ENCODE data around the gene ITGB7.

Gene ITGB7

DNA sequence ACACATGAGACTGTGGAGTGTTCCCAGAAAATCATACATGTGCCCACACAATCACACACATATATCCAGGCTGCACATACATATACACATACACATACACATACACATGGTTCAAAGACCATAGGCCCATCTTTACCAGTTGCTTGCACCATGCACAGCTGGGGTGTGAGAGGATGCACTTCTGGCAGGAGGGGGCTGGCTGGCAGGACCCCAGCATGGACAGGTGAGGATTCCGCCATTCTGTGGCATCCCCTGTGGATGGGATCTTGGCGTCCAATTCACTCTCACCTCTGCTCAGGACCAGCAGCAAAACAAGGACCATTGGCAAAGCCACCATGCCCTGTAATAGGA, 7.0 kb downstream of the ITGB7 start:
- H3K4me1 Mint-ChIP-seq (ENCODE audit: low read depth), result peaks cover 71% of the 10 kb centered on the region
- H3K4me3 Mint-ChIP-seq, result peak overlapping the region; percentile 62
- peaks cover 41% of the 10 kb centered on the region for H3K36me3 Mint-ChIP-seq (ENCODE audit: low read depth)
- peak overlapping the region; percentile 80 for H3K27ac Mint-ChIP-seq
- H3K27me3 Mint-ChIP-seq, result no peaks in the 10 kb centered on the region
- no peaks in the 10 kb centered on the region for H3K9me3 Mint-ChIP-seq

DNA sequence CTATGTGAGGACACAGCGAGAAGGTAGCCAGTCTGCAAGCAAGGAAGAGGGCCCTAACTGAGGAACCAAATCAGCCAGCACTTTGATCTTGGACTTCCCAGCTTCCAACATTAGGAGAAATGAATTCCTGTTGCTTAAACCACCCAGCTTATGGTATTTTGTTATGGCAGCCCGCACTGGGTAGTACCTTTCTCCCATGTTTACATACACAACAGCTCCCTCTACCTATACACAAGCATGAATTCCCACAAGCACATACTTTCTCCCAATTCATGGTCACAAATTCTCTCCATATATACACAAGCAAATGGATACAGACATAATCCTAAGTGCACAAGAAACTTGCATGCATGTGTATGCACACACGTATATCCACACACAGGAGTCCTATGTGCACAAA, 7.4 kb downstream of the ITGB7 start:
- H3K4me1 Mint-ChIP-seq (ENCODE audit: low read depth), result peaks cover 67% of the 10 kb centered on the region

DNA sequence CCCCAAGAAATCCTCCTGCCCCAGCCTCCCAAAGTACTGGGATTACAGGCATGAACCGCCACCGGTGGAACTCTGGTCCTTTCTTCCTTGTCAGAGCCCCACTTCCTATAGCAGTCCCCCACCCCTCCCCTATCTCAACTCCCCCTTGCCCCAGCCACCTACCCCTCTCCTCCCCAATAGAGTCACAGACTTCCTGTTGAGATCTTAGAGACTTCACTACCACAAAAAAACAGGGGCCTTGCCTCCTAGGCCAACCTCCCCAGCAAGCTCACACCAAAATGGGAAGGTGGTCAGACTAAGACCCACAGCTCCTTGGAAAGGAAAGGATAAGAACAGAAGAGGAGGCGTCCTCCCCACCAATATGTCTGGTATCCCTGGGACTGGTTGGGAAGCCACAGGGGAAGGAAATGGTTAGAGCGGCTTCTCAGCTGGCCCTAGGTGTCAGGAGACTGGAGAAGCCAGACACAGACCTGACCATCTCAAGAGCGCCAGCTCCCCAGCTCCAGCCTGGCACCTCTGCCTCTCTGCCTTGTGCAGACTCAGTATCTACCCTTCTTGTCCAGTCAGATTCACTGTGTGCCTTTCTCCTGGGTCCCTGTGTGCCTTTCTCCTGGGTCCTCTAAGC, 8.5 kb downstream of the ITGB7 start:
- H3K36me3 Mint-ChIP-seq (ENCODE audit: low read depth), result peaks cover 40% of the 10 kb centered on the region
- H3K9me3 Mint-ChIP-seq, result no peaks in the 10 kb centered on the region
- peak overlapping the region; percentile 76 for H3K27ac Mint-ChIP-seq
- H3K4me1 Mint-ChIP-seq (ENCODE audit: low read depth), result peaks cover 56% of the 10 kb centered on the region
- H3K4me3 Mint-ChIP-seq, result no peak overlapping the region
- no peaks in the 10 kb centered on the region for H3K27me3 Mint-ChIP-seq

More for the DNA sequence above, 7.4 kb downstream of the ITGB7 start:
- Mint-ChIP-seq H3K4me3 (no peak overlapping the region), H3K27ac (peak overlapping the region; percentile 80), H3K9me3 (no peaks in the 10 kb centered on the region), H3K36me3 (ENCODE audit: low read depth) (peaks cover 41% of the 10 kb centered on the region), H3K27me3 (no peaks in the 10 kb centered on the region)

DNA sequence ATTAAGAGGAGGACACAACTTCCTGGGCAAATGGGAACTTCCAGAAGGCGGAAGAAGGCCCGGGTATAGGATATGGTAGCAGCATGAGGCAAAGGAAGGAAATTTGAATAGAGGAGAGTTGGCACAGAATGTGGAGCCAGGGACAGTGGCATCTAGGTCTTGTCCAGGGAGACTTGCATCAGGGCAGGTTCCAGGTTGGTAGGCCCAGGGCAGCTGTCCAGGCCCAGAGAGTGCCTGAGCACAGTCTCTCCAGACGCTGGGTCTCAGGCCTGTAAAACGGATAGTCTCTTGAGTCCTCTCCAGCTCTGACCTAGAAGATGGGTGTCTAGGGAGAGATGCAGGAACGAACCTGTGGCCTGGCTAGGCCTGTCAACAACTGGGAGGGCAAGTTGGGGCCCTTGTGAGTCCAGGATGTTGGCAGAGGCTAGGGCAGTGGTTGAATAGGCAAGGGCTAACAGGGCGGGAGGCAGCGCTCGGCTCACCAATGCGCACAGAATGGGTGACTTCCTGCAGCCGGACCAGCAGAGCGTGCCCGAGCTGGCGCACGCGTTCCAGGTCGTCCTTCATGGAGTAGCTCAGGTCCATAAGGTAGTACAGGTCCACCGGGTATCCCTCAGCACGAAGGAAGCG, 9.9 kb downstream of the ITGB7 start:
- Mint-ChIP-seq H3K27ac (peak overlapping the region; percentile 22), H3K4me3 (no peak overlapping the region)

DNA sequence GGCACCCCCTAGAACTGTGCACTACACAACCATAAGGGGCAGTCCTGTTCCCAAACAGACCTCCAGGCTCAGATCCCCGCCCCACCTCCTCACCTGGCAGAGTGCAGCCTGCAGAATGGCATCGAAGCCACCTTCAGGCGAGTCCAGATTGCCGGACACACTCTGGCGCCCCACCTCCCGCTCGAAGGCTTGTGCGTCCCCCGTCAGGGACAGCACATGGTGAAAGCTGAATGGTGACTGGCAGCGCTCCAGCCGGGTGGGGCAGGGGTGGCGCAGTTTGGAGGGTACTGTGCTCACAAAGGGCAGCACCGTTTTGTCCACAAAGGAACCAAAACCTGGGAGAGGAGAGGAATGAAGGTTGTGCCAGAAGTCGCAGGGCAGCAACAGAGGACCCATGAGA, 10.6 kb downstream of the ITGB7 start:
- H3K27ac Mint-ChIP-seq, result no peak overlapping the region
- H3K36me3 Mint-ChIP-seq (ENCODE audit: low read depth), result peaks cover 49% of the 10 kb centered on the region
- H3K4me3 Mint-ChIP-seq, result no peak overlapping the region
- H3K4me1 Mint-ChIP-seq (ENCODE audit: low read depth), result peaks cover 41% of the 10 kb centered on the region
- H3K9me3 Mint-ChIP-seq, result no peaks in the 10 kb centered on the region
- no peaks in the 10 kb centered on the region for H3K27me3 Mint-ChIP-seq

More for the DNA sequence above, 9.9 kb downstream of the ITGB7 start:
- H3K9me3 Mint-ChIP-seq, result no peaks in the 10 kb centered on the region
- peaks cover 46% of the 10 kb centered on the region for H3K4me1 Mint-ChIP-seq (ENCODE audit: low read depth)
- peaks cover 45% of the 10 kb centered on the region for H3K36me3 Mint-ChIP-seq (ENCODE audit: low read depth)
- no peaks in the 10 kb centered on the region for H3K27me3 Mint-ChIP-seq

DNA sequence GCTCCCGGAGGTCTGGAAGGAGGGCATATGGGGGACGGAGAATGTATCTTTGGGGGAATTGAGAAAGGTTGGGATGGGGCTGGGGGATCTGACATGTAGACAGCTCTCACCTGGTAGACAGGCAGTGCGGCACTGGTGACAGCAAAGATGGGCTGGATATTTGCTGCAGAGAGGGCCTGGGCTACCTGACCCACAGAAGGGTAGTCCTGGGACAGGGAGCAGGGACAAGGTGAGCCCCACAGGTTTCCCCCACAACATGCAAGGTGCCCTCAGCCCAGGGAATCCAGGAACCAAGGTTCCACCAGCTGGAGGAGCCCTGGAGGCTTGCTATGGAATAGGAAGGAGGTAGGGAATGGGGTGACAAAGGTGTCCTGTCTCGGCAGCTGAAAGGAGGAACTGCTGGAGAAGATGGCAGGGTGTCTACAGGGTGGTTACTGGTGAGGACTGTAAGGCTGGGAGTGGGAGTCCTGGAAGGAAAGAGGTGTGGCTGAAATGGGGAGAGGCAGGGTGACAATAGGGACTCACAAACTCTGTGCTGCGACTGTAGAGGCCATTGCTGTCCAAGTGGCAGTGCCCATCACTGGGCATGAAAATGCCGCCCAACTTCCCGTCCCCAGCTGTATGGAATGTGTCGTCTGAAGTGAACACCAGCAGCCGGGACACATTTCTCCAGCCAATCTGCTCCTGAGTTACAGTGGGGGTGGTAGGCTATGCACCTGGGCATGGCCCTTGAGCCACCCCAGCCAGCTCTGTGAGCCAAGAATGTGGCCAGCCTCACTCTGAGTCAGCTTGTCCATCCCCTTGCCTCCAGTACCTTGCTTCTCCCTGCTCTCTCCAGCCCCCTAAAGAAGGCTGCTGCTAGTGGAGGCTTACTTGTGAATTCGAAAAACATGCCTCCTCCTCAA, 11.3 kb downstream of the ITGB7 start:
- Mint-ChIP-seq H3K36me3 (ENCODE audit: low read depth) (peaks cover 50% of the 10 kb centered on the region), H3K27ac (no peak overlapping the region)

DNA sequence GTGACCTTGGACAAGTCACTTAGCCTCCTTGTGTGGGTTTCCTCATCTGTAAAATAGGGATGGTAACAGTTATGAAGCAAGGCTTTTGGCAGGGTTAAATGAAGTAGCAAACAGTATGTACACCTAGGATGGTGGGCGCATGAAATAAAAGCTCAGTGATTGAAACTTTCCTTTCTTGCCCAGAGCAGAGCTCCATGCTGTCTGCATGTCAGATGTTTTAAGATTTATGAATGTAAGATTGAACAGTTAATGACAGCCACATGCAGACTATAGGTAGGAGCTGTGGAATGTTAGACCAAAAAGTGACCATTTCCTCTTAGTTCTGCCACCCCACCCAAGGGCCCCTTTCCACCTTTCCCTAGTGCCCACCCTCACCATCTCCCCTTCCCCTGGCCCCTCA, 12.1 kb downstream of the ITGB7 start:
- Mint-ChIP-seq H3K4me3 (no peak overlapping the region), H3K36me3 (ENCODE audit: low read depth) (peaks cover 46% of the 10 kb centered on the region), H3K27me3 (no peaks in the 10 kb centered on the region), H3K27ac (no peak overlapping the region), H3K9me3 (no peaks in the 10 kb centered on the region), H3K4me1 (ENCODE audit: low read depth) (peaks cover 30% of the 10 kb centered on the region)

More for the DNA sequence above, 11.3 kb downstream of the ITGB7 start:
- Mint-ChIP-seq H3K27me3 (no peaks in the 10 kb centered on the region), H3K4me1 (ENCODE audit: low read depth) (peaks cover 34% of the 10 kb centered on the region), H3K9me3 (no peaks in the 10 kb centered on the region), H3K4me3 (no peak overlapping the region)

DNA sequence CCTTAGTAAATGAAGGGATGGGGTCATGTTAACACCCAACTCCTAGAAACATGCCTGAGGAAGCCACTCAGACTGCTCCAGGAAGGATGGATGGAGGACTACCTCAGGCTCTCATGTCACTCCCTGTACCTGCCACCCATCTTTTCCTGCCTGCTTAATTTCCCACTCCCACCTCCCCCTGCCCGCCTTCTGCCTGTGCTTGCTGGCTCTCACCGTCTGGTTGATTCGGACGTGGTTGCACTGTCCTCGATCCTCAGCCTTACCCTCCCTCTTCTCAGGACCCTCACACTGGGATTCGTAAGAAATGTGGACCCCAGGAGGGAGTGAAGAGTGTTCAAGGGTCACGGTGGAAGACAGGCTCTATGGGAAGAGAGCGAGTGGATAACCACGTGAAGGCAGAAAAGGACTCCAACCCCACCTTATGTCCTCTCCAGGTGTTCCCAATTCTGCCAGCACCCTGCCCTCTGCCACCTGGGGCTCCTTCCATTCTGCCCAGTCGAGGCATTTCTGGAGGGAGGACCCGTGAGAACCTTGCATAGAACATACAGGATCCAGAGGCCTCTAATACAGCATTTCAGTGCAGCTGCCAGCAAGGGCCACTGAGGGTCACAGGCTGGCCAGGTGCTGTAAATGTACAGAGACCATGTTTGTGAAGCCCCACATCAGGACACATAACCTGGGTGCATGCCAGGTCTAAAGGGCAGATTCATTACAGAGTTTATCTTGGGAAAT, 12.9 kb downstream of the ITGB7 start:
- Mint-ChIP-seq H3K27me3 (no peaks in the 10 kb centered on the region), H3K36me3 (ENCODE audit: low read depth) (peaks cover 43% of the 10 kb centered on the region), H3K27ac (no peak overlapping the region), H3K9me3 (no peaks in the 10 kb centered on the region), H3K4me1 (ENCODE audit: low read depth) (peaks cover 28% of the 10 kb centered on the region), H3K4me3 (no peak overlapping the region)

DNA sequence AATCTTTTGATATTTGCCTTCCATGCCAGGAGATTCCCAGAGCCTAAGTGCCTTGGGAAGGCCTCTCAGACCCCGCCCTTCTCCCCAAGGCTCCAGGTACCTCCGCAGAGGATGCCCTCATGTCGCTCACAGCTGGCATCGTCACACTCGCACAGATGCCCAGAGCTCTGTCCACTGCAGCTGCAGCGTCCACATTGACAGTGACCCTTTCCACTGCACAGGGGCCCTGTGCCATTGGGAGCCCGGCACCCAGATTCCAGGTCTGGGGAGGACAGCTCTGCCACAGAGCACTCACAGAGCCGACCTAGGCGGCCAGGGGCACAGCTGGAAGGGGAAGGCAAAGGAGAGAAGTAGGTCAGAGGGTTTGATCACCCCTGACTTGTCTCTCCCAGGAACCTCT, 14.0 kb downstream of the ITGB7 start:
- Mint-ChIP-seq H3K4me3 (no peak overlapping the region), H3K27ac (no peak overlapping the region), H3K9me3 (no peaks in the 10 kb centered on the region), H3K4me1 (ENCODE audit: low read depth) (peaks cover 17% of the 10 kb centered on the region), H3K27me3 (no peaks in the 10 kb centered on the region), H3K36me3 (ENCODE audit: low read depth) (peaks cover 54% of the 10 kb centered on the region)

DNA sequence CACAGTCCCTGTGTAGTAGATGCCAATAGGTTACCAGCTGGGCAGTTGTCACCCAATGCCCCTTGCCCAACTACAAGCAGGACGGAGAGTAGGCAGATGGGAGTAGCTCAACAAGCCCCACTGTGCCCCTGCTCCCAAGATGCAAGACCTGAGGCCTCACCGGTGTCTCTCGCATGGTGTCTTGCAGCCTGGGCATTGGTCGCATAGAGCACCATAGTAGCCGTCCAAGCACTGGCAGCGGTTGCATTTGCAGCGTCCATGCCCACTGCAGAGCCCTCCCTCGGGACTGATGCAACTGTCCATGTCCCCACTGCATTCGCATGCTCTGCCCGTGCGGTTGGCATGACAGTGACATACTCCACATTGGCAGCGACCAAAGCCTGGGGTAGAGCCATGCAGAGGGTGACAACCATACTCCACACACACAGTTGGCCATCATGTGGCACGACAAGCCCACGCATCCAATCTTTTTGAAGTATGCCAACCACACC, 14.5 kb downstream of the ITGB7 start:
- Mint-ChIP-seq H3K9me3 (no peaks in the 10 kb centered on the region), H3K27me3 (no peaks in the 10 kb centered on the region), H3K36me3 (ENCODE audit: low read depth) (peaks cover 59% of the 10 kb centered on the region), H3K4me1 (ENCODE audit: low read depth) (peaks cover 14% of the 10 kb centered on the region), H3K27ac (no peak overlapping the region), H3K4me3 (no peak overlapping the region)

DNA sequence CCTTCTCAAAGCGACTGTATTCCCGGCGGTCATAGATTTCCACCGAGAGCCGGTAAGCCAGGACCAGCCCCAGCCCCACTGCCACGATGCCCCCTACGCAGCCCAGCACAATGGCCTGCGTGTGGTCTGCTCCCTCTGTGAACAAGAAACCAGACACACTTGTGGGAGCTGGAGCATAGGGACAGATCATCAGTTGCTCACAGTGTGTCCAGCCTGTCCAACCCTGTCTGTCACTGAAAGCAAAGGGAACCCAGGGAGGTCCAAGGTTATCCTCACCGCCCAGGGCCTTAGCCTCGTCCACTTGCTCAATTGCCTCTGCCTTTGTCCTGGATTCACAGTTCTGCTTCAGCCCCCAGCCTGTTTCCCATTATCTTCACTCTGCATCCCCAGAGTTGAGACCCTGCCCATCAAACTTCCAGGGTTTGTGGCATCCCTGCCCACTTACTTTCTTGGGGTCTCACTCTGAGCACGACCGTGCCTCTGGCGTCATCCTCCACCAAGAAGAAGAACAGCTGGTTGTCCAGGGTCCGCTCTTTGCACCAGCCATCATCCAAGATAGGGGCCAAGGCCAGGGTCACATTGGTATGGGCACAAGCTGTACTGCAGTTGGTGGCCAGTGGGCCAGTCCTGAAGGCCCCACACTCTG, 15.0 kb downstream of the ITGB7 start:
- H3K27ac Mint-ChIP-seq, result no peak overlapping the region

DNA sequence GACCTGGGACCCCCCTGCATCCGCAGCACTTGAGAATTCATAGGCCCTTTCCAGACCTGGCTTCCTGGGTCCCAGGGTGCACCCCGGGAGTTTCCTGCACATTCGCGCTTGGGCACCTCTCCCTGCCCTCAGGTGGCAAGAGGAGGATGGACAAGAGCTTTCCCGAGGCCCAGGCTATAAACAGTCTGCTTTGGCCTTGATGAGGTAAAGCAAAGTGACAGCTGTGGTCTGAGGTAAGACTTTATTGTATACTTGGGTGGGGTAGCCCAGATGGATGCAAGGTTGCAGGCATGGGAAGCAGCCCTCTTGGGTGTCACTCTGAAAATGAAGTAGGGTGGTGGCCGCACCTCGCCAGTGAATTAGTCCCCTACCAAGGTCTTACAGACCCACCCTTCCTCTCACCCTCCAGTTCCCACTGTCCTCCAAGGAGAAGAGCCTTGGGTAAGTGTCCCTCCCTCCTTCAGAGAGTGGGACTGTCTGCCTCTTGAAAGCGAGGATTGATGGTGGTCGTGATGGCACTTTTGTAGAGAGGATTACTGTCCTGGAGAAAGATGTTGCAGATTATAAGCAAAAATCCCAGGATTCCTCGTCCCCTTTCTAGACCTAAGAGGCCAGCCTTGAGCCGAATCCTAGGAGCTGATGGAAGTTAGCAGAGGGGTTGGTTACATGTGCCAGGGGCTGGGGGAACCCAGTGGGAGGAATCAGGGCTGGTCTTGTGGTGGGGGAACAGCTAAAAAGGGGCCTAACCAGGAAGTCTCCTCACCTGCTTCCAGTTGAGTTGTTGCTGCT, 15.8 kb downstream of the ITGB7 start:
- Mint-ChIP-seq H3K27me3 (no peaks in the 10 kb centered on the region), H3K36me3 (ENCODE audit: low read depth) (peaks cover 61% of the 10 kb centered on the region), H3K4me1 (ENCODE audit: low read depth) (peaks cover 9% of the 10 kb centered on the region), H3K9me3 (no peaks in the 10 kb centered on the region), H3K27ac (peak overlapping the region; percentile 45), H3K4me3 (no peak overlapping the region)

More for the DNA sequence above, 15.0 kb downstream of the ITGB7 start:
- H3K4me1 Mint-ChIP-seq (ENCODE audit: low read depth), result peaks cover 10% of the 10 kb centered on the region
- no peaks in the 10 kb centered on the region for H3K9me3 Mint-ChIP-seq
- H3K36me3 Mint-ChIP-seq (ENCODE audit: low read depth), result peaks cover 61% of the 10 kb centered on the region
- H3K4me3 Mint-ChIP-seq, result no peak overlapping the region
- H3K27me3 Mint-ChIP-seq, result no peaks in the 10 kb centered on the region

DNA sequence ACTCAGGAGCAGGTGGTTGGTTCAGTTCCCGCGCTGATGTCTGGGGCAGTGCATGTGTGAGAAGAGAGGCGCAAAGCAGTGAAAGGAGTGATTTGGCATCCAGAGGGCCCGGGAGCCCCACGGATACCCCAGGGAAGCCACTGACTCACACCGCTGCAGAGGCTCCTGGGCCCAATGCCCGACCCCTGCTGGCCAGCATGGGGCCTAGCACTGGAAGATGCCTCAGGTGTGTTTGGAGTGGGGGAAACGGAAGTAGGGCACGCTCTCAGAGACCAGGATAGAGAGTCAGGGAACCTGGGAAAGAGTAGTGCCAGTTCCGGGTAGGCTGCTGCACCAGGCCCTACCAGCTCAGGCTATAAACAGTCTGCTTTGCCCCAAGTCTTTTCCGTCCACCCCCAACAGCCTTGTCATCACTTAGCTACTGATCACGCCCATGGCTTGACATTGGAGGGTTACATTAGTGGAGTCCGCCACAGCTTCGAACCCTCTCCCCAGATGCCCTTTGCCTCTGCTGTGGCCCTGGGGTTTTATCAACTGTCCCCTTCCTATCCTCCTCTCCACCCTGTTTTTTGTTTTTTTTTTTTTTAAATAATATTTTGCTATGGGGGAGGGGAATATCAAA, 16.8 kb downstream of the ITGB7 start:
- H3K9me3 Mint-ChIP-seq, result no peaks in the 10 kb centered on the region
- H3K27ac Mint-ChIP-seq, result no peak overlapping the region
- H3K27me3 Mint-ChIP-seq, result no peaks in the 10 kb centered on the region
- H3K36me3 Mint-ChIP-seq (ENCODE audit: low read depth), result peaks cover 70% of the 10 kb centered on the region
- no peak overlapping the region for H3K4me3 Mint-ChIP-seq
- peaks cover 9% of the 10 kb centered on the region for H3K4me1 Mint-ChIP-seq (ENCODE audit: low read depth)

All from stimulated activated naive CD8-positive, alpha-beta T cell treated with anti-CD3 and anti-CD28 coated beads, Interleukin-15, Interleukin-2, amounts not matched to agents 100 ng/mL and 50 ng/mL, for 24 hours (primary cell).